HCEC 1CT (cell line): ENCODE measurements around the gene WRAP73.
"Not testable (repeated sequence)": the region's sequence is repeated elsewhere in the genome, so short reads cannot be mapped to it uniquely, and the experiment has no call there.

ENCODE experiments used
- DNase-seq: peaks from one replicate; pipeline ENCODE4 v3.0.0-alpha.2; 2017

The WRAP73 gene

DNA sequence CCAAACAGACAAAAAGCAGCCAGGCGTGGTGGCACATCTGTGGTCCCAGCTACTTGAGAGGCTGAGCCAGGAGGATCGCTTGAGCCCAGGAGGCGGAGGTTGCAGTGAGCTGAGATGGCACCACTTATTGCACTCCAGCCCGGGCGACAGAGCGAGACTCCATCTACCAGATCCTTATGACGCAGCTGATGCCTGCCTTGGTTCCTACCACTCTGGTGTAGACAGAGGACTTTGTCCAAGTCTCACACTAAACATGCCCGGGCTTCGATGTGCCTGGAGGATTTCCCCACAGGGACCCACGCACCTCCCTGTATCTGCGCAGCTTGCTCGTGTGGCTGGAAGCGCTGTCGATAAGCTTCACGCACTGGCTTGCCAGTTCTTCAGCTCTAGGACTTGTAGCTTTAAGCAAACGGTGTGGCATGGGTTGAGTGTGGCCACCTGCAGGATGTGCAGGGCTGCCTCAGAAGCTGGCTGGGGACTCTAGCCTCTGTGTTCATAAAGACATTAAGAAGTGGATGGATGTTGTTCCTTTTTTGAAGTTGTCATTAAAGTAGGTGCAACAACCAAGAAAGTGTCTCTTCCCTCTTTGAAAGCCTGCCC lies 20.2 kb downstream of the WRAP73 start:
- no peak for DNase-seq

DNA sequence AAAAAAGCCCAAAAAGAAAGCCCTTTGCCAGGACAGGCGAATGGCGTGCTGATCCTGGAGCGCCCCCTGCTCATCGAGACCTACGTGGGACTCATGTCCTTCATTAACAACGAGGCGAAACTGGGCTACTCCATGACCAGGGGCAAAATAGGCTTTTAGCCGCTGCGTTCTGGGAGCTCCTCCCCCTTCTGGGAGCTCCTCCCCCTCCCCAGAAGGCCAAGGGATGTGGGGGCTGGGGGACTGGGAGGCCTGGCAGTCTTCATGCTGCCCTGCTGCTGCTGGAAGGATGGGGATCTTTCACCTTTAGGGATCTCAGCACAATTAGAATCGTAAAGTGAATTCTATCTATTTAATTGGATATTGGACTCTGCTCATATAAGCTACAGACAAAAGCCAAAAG lies 21.5 kb downstream of the WRAP73 start:
- no peak for DNase-seq

DNA sequence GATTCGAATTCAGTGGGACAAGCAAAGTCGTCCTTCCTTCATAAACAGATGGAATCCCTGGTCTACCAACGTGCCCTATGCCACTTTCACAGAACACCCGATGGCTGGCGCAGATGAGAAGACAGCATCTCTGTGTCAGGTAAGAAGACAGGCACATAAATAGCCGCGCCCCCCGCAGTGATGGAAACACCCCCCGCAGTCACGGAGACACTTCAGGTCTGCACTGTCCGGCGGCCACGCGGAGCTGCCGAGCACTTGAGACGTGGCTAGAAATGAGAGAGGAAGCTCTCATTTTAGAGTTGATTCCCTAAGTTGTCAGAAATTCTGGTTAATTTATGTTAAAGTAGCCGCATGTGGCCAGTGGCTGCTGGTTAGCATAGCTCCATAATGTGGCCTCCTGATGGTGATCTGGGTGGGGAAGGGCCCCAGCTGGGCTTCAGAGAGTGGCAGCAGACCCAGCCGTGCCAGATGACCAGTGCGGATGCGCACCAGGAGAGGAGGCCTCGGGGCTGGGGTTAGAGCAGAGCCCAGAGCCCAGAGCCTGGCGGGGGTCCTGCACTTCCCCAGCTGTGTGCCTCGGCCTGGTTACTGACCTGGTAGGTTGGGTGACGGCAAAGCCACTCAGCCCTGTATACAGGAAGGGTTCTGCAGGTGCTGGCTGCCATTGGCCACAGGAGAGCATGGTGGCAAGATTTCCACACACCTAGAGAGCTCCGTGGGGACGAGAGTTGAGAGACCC lies 22.2 kb downstream of the WRAP73 start:
- no peak for DNase-seq

DNA sequence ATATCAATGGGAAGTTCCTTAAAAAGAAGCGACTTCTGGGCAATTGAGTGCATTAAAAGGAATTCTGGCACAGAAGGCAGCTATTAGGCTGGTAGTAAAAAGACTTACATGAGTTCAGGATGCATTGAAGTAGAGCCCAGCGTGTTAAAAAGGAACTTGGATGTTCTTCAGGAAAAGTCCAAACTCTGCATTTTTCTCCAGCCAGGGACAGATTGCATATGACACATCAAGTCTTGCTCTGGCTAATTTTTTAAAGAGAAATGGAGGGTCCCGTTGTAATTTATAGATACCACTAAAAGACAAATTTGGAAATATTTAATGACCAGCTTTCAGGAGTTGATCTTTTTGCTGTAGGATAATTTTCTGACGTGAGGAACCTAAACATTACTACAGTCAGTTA lies 23.9 kb downstream of the WRAP73 start:
- DNase-seq: no peak

DNA sequence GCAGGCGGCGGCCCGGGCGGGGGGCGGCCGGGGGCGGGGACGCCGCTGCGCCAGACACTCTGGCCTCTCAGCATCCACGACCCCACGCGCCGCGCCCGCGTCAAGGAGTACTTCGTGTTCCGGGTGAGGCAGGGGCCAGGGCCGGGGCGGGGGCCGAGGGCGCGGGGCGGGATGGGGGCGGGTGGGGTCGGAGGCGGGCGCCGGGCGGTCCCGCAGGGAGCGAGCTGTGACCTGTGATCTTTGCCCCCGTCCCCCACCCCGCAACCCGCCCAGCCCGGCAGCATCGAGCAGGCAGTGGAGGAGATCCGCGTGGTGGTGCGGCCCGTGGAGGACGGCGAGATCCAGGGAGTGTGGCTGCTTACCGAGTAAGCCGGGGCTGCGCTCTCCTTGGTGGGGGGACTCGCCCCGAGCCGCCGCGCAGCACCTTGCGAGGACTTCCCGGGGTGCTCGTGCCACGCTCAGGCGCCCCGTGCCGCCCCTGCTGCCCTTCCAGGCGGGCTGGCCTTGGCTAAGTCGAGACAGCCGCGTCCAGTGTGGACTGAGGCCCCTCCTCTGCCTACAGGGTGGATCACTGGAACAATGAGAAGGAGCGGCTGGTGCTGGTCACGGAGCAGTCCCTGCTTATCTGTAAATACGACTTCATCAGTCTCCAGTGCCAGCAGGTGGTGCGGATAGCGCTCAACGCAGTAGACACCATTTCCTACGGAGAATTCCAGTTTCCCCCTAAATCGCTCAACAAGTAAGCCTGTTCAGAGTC lies 24.6 kb downstream of the WRAP73 start:
- DNase-seq: no peak

DNA sequence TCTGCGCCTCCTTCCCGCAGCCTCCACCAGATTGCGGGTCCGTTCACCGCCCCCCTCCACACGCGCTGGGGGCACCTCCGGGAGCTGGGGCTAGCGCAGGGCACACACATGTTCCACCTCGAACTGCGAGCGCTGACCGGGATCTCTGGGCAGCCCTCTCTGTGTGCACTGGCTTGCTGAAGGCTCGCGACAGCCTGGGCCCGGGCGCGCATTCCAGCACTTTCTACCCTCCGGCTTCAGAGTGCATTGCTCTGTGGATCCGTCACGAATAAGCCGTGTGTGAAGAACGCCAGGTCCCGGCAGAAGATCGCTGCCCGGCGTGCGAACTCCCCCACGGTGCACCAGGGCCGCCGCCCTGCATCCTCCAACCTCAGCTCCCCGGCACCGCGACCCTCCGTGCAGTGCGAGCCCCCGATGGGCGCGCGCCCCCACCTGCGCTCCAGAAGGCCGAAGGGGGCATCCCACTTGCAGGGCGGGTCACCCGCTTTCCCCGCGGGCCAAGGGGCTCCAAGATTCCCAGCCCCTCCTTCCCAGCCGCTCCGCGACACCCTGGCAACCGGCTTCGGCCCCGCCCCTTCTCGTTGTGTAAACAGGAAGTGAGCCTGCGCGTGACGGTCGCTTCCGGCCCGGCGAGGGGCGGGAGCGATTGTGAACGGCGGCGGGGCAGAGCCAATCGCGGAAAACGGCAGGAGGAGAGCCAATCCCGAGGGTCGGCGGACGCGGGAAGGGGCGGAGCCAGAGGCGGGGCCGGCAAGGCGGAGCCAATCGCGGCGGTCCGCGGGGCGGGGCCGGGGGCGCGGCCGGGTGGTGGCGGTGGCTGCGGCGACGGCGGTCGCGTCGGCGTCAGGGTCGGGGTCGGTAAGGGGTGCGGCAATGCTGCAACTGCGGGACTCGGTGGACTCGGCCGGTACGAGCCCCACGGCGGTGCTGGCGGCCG lies 25.4 kb downstream of the WRAP73 start, which contains the start of gene TPRG1L:
TSS of gene TPRG1L (plus strand) at position 816 of the 937 bp plus-strand sequence. CDS start at position 874, 58 bp downstream.
- DNase-seq: peak; percentile 97

DNA sequence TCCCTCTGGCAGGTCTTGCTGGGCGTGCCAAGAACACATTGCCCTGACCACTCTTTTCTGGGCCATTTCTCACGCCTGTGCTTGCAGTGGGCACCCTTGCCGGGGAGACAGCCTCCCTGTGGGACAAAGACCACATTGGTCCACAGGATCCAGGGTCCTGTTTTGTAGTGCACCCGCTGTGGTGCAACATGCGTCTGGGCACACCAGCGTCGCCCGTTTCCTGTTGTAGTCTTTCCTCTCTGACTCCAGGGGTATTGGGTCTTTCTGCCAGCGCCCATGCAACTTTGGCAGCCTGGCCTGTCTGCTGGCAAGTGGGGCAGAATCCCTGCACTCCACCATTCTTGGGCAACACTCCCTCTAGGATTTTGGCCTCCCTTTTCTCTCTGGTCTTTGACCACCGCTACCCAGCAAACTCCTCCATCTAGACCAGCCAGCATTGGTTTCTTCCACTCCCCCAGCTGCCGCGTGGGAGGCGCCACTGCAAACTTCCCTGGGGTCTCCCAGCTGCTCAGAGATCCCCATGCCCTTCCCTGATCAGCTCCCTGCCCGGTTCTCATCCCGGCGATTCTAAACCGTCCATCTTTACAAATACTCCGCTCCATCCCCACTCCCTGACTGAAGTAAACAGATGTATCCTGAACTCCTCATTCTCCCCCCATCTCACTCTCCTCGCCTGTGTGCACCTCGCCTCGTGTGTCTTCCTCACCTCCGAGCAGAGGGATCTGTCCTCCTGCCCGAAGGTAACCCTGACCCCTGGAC lies 26.3 kb downstream of the WRAP73 start:
- DNase-seq: no peak

DNA sequence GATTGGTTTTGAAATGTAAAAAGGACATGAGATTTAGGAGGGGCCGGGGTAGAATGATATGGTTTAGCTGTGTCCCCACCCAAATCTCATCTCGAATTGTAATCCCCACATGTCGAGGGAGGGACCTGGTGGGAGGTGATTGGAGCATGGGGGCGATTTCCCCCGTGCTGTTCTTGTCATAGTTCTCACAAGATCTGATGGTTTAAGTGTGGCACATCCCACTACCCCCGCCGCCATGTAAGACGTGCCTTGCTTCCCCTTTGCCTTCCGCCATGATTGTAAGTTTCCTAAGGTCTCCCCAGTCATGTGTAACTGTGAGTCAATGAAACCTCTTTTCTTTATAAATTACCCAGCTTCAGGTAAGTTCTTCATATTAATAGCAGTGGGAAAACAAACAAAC lies 27.8 kb downstream of the WRAP73 start:
- DNase-seq: not testable (repeated sequence)

DNA sequence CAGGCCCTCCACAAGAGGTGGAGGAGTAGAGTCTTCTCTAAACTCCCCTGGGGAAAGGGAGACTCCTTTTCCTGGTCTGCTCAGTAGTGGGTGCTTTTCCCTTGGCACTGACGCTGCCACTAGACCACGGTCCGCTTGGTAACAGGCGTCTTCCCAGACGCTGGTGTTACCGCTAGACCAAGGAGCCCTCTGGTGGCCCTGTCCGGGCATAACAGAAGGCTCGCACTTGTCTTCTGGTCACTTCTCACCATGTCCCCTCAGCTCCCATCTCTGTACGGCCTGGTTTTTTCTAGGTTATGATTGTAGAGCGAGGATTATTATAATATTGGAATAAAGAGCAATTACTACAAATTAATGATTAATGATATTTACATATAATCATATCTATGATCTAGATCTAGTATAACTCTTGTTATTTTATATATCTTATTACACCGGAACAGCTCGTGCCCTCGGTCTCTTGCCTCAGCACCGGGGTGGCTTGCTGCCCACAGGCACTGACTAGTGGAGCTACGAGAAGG lies 28.7 kb downstream of the WRAP73 start:
- not testable (repeated sequence) for DNase-seq

DNA sequence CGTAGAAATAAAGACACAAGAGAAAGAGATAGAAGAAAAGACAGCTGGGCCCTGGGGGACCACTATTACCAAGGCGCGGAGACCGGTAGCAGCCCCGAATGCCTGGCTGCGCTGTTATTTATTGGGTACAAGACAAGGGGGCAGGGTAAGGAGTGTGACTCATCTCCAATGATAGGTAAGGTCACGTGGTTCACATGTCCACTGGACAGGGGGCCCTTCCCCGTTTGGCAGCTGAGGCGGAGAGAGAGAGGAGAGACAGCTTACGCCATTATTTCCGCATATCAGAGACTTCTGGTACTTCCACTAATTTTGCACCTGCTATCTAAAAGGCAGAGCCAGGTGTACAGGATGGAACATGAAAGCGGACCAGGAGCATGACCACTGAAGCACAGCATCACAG lies 29.2 kb downstream of the WRAP73 start:
- DNase-seq: no peak

DNA sequence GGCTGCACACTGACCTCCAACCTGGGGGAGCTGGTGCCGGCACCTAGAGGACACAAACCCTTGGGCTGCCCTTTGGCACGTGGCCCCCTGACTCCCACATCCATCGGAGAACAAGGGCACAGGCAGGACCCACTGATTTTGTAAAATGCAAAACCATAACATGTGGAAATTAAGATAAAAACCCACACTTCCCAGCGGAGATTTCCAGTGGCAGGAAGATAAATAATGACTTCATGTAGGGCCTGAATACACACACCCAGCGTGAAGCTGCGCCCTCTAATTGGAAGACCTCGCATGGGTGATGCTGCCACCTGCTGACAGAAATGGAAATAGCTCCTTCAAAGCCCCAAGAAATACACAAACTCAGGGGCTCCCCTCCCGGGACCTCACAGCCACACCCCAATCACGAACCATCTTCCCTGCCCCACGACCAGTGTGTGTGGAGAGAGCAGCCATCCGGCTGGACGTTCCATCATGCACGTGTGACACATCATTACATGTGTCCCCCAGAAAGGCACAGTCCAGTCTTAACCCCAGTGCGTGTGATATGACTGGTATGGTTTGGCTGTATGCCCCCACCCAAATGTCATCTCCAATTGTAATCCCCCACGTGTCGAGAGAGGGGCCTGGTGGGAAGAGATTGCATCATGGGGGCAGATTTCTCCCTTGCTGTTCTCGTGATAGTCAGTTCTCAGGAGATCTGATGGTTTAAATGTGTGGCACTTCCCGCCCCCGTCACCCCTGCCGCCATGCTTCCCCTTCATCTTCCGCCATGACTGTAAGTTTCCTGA lies 30.8 kb downstream of the WRAP73 start:
- peak; percentile 60 for DNase-seq

DNA sequence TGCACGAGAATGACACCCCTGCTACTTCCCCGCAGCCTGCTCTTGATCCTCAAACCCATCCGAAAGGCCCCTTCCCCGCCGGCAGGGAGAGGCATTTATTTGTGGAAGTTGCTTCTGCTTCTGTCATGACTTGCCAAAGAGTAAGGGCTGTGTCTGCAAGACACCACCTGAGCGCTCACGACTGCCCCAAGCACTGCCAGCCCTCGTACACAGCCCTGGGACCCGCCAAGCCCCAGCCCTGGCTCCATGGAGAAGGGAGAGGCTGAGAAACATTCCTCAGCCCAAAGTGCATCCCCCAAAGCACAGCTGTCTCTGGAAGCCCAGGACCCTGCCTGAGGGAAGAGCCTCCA lies 31.4 kb downstream of the WRAP73 start:
- DNase-seq: no peak

DNA sequence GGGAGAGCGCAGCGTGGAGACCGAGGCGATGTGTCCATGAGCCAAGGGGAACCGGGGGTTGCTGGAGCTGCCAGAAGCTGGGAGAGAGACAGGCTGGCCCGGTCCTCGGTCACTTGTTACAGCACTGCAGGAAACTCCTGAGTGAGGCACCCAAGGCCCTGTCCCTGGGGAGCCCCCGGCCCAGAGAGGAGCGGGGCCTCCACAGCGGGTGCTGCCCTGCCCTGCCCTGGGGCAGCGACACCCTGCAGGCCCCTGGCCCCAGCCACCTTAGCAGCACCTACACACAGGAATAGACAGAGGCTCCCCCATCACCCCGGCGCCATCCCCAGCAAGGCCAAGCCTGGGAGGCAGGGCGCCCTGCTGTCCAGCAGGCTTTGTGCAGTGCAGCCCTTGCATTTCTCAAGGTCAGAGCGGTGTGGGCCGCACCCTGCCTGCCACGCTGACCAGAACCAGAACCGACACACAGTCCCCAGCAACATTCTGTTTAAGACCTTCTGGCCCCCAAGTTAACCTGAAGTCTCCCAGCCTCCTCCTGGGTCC lies 32.0 kb downstream of the WRAP73 start:
- DNase-seq: no peak

DNA sequence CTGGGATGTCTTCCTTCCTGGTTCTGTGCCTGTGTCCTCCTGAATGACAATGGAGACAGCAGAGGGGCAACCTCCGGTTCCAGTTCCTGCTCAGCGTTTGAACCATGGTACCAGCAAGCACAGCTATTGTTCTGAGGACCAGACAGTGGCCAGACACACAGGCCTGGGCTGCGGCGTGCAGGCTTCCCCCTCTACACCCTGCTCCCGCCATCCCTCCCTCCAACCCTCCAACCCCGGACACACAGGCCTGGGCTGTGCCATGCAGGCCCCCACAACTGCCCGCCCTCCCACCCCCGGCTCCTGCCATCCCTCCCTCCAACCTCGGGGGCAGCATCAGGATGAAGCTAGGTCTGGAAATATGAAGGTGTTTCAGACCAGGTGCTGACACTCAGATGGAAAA lies 33.0 kb downstream of the WRAP73 start:
- no peak for DNase-seq

DNA sequence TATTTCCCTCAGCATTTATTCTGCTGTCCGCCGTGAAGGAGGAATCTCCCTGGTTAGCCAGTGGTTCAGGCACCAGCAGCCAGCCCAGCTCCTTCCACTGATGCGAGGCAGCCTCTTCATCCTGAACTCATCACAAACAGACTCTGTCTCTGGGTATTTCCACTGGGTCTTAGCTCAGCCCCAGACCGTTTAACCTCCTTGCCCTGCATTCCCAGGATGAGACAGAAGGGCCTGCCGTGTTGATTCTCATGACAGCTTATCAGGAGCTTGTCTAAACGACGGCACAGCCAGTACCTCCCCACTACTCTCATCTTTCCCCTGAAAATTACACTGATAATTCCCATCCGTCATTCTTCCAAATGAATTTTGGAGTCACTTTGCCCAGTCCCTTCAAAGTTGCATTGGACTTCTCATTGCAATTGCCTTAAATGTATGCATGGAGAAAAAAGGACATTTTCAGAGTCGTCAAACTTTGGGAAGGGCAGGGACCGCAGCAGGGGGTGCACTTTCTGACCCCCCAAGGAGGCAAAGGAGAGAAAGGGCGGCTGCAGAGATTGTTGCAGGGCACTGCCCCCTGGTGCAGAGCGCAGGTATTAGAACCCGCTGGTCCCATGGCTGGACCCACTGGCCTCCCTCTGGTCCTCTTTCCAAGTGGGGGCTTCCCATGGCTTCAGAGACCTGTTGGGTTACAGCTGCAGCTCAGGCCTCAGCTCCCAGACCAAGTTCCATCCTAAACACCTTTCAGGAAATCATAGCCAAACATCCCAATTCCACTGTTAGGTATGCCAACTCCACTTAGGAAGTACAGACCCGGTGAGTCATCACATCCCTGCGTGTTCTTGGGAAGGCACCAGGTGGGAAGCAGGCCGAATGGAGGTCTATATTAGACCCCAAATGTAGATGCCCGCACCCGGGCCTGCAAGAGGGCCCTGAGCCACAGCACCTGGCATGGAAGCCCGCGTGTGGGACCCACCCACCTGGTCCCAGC lies 34.9 kb downstream of the WRAP73 start:
- no peak for DNase-seq

DNA sequence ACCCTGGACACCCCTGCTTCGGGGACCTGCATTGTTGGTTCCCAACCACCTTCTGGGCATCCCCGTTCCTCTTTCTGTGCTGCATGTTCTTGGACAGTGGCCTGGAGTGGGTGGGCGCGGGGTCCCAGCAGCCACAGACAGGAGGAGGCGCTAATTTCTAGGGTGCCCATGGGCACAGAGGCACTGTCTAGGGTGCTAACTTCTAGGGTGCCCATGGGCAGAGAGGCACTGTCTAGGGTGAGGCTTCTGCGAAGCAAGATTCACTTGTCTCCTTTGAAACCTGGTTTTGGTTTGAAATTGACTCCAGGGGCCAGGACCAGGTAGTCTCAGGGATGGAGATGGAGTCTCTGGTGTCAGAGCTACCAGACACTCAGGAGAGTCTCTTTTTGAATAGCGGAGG lies 37.8 kb downstream of the WRAP73 start:
- no peak for DNase-seq

DNA sequence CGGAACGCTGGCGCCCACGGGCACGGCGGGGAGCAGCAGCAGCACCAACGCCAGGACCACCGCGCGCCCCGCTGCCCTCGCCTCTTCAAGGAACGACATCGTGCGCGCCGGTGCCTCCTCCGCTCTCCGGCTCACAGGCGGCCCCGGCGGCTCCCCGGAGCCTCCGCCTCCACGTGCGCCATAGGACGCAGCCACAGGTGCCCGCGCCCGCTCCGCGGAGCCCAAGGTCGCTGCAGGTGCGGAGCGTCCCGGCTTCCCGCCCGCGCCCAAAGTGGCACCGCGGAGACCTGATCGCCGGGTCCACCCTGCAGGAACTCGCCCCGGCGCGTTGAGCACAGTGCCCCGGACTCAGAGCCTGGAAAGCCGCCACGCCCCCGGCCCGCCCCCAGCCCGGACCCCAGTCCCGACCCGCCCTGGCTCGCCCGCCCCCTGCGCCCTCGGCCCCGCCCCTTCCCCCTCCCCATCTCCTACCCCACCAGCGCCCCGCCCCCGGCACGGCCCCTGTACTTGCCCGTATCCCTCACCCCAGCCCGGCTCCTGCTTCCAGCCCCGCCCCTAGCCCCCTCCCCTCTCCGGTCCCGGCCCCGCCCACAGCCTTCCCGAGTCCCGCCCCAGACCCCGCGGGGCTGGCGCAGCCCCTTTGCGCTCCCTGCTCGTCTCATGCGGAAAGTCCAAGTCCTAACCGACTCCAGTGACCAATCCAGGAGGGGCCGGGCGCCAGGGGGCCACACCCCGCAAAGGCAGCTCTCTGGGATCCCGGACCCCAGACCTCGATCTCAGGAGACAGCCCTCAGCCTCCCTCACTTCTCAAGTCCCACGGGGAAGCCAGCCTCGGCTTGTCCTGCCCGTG lies 38.5 kb downstream of the WRAP73 start, which contains the start of gene MEGF6:
TSS of gene MEGF6 (minus strand) at position 339 of the 850 bp plus-strand sequence. CDS start at position 99, 240 bp downstream.
- no peak for DNase-seq

DNA sequence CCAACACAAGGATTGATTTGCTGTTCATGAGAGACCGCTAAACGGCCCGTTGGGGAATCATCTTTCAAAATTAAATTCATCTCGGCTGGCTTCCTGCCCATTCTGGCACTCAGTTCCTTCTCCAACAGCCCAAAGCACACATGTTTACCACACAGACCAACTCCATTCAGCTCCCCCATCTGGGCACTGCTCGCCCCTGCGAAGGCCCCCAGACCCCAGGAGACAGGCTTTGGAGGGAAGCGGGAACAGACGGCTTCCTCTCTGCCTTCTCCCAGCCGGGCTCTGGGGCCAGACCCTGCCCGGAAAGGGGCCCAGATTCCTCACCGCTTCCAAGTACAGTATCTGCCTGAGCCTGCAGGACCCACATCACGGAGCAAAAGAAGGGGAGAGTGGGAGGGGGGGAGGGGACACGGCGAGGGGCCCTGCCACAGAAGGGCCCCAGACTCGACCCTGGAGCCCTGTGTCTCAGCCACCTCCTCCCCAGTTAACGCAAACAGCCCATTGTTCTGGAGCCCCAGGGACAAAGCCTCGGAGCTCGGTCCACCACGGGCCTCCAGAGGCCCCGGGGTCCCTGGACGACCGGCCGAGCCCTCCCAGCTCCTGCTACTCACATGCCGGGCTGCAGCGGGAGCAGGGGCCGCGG lies 39.3 kb downstream of the WRAP73 start:
- no peak for DNase-seq
